Right lung (tissue), 5 donors: ENCODE results near the gene GABBR1. TPM values are rescaled to one million over a fixed set of nuclear protein-coding genes. Genes with fewer than 3 reads are reported as not detected.

ENCODE experiments used
- DNase-seq, 2 donors: peaks; one replicate each; pipeline ENCODE4 v3.0.0-alpha.2; 2013
- polyA plus RNA-seq, 5 donors: library from polyadenylated mRNA; unstranded; fragments of 120-200 nt; gene quantifications; one replicate each; pipeline versions ENCODE4 v1.2.1 to v1.2.3, GENCODE V29; 2013; ENCODE audit warnings: inconsistent platforms in 1 of 5, low replicate concordance in 1 of 5; ENCODE audit not compliant: insufficient read length in 5 of 5, insufficient read depth in 1 of 5

The GABBR1 gene
- polyA plus RNA-seq, 5 donors: 85.5 to 122 (median 88.1) TPM

- no peak for DNase-seq
These were observed 56.9 kb downstream of the GABBR1 start for GRCh38 chr6:29576056-29576455.

- DNase-seq: peak in 1 of 2 donors; percentile 72
These were observed 65.0 kb downstream of the GABBR1 start for GRCh38 chr6:29567991-29568390.

GRCh38 chr6:29567541-29567940 lies 65.4 kb downstream of the GABBR1 start:
- DNase-seq: peak; percentile 48 to 64

GRCh38 chr6:29566856-29567255 lies 66.1 kb downstream of the GABBR1 start:
- DNase-seq: peak in 1 of 2 donors; percentile 28

GRCh38 chr6:29564875-29565274 lies 68.1 kb downstream of the GABBR1 start:
- DNase-seq: no peak

GRCh38 chr6:29563435-29563965 lies 69.5 kb downstream of the GABBR1 start:
- DNase-seq: no peak

- DNase-seq: peak in 1 of 2 donors; percentile 34
These were observed 71.3 kb downstream of the GABBR1 start for GRCh38 chr6:29561606-29562181.

- DNase-seq: no peak
These were observed 71.9 kb downstream of the GABBR1 start for GRCh38 chr6:29561091-29561490.

- no peak for DNase-seq
These were observed 73.3 kb downstream of the GABBR1 start, which contains the start of gene UBD for GRCh38 chr6:29559524-29560287. TSS of gene UBD (minus strand) at chr6:29559732. CDS start at chr6:29559701, 31 bp downstream.

GRCh38 chr6:29558439-29559079 lies 74.4 kb downstream of the GABBR1 start:
- no peak for DNase-seq

GRCh38 chr6:29557320-29557719 lies 75.7 kb downstream of the GABBR1 start:
- no peak for DNase-seq

- DNase-seq: no peak
These were observed 78.2 kb downstream of the GABBR1 start for GRCh38 chr6:29554764-29555163.

GRCh38 chr6:29553268-29554057 lies 79.5 kb downstream of the GABBR1 start:
- DNase-seq: peak; percentile 82 to 84

- peak; percentile 58 to 71 for DNase-seq
These were observed 80.4 kb downstream of the GABBR1 start for GRCh38 chr6:29552512-29553051.

GRCh38 chr6:29547573-29547972 lies 85.4 kb downstream of the GABBR1 start:
- DNase-seq: no peak

GRCh38 chr6:29537714-29538403 lies 95.1 kb downstream of the GABBR1 start:
- DNase-seq: no peak

- no peak for DNase-seq
These were observed 100.5 kb downstream of the GABBR1 start for GRCh38 chr6:29532320-29532951.

- DNase-seq: no peak
These were observed 101.3 kb downstream of the GABBR1 start for GRCh38 chr6:29531668-29532067.

- no peak for DNase-seq
These were observed 102.2 kb downstream of the GABBR1 start for GRCh38 chr6:29530671-29531310.

- no peak for DNase-seq
These were observed 103.0 kb downstream of the GABBR1 start for GRCh38 chr6:29529956-29530355.
